GM21515 (cell line): ENCODE measurements around the gene LHX2.

Experiments
- ATAC-seq: cut with Tn5 transposase; IDR thresholded peaks from one replicate; pipeline ENCODE4 v1.9.1; 2021; ENCODE audit not compliant: unreplicated experiment

The LHX2 gene

DNA sequence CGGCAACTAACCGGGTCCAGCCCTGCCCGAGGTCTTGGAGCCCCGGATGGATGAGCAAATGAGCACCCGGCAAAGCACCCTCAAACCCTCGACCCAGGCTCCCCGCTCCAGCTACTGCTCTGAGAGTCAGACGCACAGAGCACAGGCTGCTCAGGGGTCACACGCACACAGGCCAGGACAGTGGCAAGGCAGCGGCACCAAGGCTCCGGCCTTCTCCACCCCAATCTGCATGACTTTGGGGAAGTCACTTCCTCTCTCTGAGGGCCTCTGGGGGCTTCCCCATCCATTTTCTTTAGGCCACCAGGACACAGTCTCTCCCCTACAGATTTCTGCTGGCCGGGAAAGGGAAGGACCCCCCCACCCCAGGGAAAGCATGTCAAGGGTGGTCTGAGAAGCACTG, 18.0 kb downstream of the LHX2 start:
- ATAC-seq: no peak

DNA sequence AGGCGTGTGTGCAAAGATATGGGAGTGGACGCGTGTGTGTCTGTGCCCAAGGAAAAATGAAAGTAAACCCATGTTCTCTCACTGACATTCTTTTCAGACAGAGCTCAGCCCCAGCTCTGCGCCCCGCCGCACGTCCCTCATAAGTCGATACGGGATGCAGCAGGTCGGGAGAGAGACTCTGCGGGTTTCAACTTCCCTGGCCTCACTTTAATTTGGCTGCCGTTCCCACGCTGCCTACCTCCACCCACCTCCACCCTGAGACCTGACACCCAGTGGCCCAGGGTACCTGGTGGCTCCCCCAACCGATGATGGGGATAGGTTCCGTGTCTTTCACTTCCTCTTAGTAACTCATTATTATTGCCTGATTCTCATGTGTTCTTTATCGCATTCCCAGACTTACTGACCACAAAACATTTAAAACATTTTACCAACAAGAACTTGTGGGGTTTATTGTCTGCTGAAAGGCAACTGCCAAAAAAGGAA, 19.4 kb downstream of the LHX2 start:
- ATAC-seq: no peak

DNA sequence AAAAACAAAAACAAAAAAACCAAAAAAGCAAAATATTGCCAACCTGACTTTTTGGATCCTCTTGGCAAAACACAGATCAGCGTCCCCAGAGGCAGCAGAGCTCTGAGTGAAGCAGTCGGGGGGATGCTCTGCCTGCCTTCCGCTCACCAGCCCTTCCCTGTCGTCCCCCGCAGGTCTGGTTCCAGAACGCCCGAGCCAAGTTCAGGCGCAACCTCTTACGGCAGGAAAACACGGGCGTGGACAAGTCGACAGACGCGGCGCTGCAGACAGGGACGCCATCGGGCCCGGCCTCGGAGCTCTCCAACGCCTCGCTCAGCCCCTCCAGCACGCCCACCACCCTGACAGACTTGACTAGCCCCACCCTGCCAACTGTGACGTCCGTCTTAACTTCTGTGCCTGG, 20.7 kb downstream of the LHX2 start:
- no peak for ATAC-seq

DNA sequence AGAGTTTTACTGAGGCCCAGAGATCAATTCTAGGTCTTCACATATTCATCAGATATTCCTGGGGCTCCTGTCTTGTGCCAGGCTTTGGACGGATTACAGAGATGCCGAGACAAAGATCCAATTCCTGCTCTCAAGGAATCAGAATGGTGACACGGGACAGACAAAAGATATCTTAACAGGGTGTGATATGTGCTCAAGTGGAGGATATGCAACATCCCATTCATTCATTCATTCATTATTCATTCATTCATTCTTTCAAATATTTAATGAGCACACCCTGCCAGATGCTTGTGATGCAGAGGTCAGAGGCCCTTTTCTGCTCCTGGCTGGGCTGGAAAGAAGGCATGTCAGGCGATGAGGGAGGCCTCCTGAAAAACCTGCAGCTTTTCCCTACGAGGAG, 21.8 kb downstream of the LHX2 start:
- no peak for ATAC-seq

DNA sequence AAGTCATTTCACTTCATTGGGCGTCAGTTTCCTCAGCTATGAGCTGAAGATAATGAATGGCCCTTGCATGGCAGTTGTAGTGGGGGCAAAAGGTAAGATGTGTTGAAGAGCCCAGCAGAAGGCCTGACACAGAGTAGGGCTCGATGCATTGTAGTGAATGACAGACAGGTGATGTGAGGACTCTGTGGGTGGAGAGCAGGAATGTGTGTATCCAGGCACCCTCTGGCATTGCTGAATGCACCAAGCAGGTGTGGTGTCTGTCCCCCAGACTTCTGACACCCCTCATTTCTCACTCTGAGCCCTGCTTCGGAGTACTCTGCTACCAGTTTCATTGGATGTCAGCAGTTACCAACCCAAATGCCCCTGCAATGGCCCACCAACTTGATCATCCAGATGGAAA, 22.4 kb downstream of the LHX2 start:
- no peak for ATAC-seq

DNA sequence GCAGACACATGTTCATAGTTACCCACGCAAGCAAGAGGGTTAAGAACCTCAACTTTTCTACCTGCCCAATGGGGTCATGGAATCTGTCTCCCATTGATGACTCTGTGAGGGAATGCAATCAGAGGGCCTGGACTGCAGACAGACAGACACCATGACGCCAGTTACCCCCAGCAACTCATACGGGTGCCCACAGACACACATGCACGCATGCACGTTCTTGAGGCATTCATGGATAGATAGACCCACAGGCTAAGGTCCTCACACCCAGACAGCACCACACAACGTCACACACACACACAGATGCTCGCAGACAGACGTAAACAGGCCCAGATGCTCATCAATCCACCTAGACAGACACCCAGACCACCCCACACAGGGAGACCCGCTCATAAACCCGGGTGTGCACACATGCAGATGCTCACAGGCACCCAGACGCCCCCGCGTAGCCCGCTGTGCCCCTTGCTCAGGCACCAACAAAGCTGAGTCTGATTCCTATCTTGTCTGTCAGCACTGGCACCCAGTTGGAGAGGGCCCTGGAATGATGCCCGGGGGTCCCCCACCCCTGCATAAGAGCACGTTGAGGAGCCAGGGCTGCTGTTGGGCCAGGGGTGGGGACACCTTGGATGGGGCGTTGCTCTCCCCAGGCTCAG, 23.6 kb downstream of the LHX2 start:
- ATAC-seq: no peak

DNA sequence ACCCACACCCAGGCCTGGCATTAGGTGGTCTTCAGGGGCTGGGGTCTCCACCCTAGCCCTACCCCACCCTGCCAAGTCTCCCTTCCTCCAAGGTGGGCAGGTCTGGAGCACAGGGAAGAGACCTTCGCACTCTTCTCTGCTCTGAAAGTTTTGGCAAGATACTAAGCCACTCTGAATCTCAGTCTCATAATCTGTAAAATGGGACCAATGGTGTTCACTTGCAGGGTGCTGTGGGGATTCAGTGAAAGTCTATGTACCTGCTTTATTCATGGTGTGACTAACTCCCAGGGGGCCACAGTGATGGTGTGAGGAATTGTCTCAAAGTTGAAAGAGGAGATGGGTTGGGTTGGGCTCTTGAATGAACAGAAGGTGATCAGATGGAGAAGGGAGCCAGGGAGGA, 25.0 kb downstream of the LHX2 start:
- no peak for ATAC-seq

DNA sequence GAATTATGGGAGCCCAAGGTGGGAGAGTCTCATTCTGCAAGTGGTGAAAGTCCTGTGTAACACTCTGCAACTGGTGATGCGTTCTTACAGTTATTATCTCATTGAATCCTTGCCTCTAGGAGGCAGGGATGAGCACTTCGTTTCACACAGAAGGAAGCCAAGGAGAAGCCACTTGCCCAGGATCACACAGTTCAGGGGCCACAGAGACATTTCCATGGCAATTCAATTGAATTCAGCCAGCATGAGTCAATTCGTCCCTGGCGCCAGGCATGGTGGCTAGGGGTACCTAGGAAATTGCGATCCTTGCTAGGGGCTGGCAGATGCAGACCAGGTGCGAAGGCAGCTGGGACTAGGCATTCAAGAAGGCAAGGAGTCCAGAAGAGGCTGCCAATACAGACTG, 26.2 kb downstream of the LHX2 start:
- ATAC-seq: no peak

DNA sequence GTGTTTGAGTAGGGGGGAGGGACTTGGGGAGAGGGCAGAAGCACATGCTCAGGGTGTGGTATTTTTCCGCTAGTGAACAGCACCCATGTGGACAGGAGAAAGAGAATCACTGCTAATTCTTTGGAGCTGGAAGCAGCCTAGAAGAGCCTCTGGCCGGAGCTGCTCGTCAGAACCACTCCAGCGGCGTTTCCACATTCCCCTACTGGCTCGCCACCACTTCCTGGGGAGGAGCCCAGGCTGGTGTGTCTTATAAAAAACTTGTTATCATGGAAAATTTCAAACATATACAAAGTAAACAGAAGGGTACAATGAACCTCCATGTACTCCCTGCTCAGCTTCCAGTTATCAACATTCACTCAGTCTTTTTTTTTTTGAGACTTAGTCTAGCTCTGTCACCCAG, 26.7 kb downstream of the LHX2 start:
- ATAC-seq: no peak

DNA sequence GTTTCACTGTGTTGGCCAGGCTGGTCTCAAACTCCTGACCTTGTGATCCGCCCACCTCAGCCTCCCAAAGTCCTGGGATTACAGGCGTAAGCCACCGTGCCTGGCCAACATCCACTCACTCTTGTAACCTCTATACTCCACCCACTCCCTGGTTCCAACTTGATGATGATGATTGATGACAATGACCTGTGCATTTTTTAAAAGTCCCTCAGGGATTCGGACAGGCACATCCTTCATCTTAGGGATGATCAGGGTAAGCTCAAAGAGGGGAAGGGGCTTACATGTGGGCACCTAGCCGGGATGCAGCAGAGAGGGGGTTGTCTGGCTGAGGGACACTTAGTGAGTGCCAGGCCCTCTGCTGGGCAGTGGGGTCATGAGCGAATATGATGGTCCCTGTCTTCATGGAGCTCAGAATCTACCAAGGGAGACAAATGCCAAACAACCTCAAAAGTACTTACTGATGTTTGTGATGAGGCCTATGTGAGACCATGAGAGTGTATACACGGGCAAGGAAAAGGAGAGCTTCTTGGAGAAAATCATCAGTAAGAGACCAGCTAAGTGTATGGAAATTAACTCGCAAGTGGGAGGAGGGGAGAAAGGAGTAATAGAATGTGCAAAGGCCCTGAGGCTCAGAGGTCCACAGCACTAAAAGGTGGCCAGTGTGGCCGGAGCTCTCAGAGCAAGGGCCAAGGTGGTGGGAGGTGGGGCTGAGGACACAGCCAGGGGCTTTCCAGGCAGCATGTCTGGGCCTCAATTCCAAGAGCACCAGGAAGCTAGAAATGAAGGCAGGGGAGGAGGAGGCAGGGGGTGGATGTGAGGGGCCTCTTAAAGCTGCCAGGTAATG, 27.4 kb downstream of the LHX2 start:
- no peak for ATAC-seq

DNA sequence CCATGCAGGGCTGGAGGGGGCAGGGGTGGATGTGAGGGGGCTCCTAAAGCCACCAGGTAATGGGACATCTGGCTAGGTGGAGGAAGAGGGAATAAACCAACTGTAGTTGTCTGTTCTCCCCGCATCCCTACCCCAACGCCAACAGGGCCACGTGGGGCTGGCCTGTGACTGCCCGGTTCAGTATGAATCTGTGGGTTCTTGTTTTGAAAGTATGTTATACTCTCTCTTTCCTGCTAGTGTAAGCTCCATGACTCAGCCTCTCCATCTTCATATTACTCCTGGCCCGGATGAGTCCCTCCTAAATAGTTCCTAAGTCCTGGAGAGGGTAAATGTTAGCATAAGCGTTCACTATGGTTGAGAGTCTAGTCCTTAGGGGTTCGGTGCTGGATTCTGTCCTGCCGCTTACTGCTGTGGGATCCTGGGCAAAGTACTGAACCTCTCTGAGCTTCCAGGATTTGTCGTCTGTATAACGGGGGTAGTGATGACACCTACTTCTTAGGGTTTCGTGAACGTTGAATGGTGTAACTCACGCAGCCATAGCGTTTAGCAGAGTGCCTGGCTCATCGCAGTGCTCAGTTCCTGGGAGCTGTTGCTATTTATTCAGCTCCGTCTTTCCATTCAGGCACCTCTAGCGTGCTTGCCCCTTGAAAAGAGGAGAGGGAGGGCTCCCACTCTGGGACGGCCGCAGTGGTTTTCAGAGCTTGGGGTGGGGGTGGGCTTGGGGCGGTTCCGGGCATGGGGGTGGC, 28.8 kb downstream of the LHX2 start:
- ATAC-seq: no peak

DNA sequence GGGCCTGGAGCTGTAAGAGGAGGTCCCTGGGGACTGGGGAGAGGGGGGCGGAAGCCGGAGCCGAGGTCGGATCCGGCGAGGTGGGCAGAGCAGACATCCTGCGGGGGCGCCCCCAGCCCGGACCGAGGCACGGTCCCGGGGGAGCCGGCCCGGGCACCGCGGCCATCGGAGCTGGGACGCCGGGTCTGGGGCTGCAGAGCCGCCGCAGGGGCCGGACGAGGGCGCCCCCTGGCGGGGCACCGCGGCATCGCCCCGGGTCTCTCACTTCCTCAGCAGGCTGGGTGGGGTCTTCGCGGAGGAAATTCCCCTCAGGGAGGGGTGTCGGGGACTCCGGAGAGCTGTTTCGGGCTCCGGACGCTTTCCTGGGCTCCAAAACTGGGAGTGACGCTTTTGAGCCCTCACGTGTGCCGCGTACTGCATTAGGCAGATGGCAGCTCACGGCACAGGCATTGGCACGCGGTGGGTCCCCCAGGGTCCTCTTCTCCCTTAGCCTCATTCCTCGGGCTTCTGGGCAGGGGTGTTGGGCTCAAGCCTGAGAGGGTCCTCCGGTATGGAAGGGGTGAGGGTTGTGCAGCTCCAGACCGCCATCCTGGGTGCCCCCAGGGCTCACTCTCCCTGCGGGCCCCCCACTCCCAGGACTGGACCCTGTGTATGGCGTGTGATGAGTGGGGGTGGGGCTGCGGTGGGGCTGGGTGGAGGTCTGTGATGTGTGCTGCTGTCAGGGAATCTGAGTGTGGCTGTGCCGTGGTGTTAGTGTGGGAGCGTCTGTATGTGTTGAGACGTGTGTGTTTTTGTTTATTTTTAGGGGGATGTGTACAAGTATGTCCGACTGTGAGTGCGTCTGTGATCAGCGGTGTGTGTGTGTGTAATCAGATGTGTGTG, 29.6 kb downstream of the LHX2 start:
- ATAC-seq: no peak

DNA sequence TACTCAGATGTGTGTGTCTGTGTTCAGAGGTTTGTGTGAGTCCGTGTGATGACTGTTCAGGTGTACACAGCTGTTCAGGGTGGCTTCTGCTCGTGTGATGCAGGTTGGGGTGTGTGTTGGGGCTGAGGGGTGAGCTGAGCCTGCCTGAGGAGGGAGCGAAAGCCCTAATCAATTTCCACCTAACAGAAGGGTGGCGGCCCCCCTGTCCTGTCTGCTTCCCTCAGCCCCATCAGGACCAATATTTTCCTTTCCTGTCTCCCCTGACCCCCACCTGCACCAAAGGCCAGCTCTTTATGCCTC, 30.2 kb downstream of the LHX2 start:
- no peak for ATAC-seq

DNA sequence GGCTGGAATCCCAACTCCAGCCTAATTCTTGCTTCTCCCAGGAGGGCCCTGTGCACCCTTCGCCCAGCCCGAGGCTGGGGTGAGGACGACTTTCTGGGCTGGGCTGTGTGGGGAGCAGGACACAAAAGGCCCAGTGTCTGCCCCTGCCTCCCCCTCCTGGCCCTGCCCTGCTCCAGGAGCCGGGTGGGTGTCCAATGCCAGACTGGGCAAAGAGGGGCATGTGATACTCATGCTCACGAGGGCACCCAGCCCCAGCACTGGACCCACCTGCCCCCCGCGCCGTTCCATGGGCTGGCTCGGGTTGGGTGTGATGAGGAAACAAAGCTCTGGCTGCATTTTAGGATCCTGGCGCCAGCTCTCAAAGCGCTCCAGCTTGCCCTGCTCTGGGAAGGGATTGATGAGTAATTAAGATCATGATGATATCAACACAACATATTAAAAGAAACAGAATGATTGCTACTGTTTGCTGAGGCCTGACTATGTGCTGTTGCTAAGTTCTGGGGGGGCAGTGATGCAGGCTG, 30.7 kb downstream of the LHX2 start:
- ATAC-seq: no peak

DNA sequence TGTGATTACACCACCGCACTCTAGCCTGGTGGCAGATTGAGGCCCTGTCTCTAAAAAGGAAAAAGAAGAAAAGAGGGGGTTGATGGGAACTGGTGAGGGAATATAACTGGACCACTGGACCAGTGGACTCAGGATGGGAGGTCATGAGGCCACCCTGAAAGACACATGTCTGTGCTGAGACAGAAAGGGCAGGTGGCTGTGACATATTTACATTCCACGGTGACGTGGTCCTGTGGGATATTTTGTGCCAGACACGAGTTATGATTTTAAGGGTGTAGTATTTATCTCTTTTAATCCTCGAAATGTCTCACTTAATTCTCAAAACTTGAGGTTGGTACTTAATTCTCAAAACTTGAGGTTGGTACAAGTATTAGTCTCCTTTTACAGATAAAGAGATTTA, 32.9 kb downstream of the LHX2 start:
- no peak for ATAC-seq

DNA sequence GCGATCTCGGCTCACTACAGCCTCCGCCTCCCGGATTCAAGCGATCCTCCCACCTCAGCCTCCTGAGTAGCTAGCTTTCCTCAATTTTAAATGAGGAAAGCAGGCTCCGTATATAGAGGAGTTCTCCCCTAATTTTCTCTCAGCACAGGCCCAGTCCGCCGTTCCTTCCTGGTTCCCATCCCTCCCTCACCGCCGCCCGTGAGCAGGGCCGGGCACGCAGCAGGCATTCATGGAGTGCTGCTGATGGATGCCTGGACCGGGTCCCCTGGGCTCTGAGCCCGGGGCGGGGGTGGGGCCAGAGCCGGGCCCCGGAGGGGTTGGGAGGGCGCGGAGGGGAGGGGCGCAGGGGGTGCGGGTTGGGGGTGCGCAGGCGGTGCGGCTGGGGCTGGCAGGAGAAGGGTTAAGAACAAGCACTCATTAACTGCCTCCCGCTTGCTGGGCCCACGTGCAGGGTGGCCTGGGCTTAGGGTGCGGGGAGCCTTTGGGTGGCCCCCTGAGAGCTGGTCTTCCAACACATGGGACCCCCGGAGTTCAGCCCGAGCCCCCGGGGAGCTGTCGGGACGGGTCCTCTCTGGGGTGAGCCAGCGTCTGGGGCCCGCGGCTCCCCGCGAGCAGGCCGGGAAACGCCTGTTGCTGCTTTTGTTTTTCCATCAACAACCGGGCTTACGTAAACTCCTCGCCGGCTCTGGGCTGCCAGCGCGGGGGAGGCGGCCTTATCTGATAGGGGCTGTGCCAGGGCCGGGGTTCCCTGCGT, 33.7 kb downstream of the LHX2 start:
- ATAC-seq: no peak

DNA sequence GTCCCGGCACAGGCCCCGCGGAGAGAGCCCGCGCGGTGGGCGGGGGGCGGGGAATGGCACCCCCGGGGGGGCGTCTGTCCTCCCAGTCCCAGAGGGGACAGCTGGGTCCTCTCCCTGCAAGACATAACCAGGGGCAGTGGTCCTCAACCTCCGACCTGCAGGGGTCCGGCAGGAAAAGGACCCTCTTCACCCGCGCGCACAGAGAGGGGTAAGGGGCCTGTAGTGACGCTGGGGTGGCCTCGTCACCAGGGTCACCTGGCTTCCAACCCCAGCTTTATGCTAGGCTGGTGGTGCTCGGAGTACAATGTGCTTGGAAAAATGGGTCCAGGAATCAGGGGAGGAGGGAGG, 34.2 kb downstream of the LHX2 start:
- no peak for ATAC-seq

DNA sequence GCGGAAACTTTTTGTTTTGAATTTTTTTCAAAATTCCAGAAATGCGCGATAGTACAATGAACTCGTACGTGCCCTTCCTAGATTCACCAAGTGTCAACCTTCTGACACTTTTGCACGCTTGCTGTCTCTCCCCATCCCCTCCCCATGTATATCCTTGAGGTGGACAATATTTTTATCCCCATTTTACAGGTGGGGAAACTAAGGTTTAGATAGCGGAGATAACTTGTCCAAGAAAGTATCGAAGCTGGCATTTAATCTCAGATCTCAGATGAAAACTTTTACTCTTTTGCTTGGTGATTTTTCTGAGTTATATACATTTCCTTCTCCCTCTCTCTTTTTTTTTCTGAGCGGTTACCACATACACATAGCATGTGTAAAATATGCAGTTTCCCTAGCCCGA, 34.6 kb downstream of the LHX2 start:
- no peak for ATAC-seq

DNA sequence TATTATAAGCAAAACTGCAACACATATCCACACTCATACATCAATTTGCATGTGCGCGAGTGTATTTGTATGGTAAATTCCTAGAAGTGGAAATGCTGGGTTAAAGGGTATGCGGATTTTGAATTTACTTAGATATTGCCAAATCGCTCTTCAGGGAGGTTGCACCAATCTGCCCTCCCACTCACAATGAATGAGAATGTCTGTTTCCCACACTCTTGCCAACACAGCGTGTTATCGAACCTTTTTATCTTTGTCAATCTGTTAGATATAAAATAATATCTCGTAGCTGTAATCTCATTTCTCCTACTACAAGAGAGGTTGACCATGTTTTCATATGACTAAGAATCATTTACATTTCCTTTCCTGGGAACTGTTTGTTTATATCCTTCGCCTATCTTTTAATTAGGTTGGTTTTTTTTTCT, 35.7 kb downstream of the LHX2 start:
- ATAC-seq: no peak

DNA sequence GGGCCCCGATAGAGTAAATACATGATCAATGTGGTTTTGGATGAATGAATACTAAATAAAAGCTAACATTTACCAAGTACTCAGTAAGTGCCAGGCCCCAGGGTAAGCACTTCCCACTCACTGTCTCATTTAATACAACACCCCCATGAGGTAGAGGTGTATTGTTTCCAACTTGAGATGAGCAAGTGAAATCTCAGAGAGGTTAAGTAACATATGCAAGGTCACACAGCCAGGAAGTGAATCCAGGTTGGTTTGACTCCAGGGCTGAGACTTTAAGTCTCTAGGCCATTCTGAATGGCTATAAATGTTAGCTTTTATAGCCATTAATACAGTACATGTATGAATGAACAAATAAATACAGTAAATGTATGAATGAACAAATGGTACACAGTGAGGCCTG, 39.4 kb downstream of the LHX2 start:
- no peak for ATAC-seq
